HG02943 (cell line): ENCODE results near the gene MARS2.
"Not testable (repeated sequence)": the region's sequence is repeated elsewhere in the genome, so short reads cannot be mapped to it uniquely, and the experiment has no call there.

Experiments
- ATAC-seq: cut with Tn5 transposase; IDR thresholded peaks from one replicate; pipeline ENCODE4 v1.9.1; 2021; ENCODE audit warnings: mild to moderate bottlenecking, low read depth, moderate library complexity; ENCODE audit not compliant: unreplicated experiment

Gene MARS2

DNA sequence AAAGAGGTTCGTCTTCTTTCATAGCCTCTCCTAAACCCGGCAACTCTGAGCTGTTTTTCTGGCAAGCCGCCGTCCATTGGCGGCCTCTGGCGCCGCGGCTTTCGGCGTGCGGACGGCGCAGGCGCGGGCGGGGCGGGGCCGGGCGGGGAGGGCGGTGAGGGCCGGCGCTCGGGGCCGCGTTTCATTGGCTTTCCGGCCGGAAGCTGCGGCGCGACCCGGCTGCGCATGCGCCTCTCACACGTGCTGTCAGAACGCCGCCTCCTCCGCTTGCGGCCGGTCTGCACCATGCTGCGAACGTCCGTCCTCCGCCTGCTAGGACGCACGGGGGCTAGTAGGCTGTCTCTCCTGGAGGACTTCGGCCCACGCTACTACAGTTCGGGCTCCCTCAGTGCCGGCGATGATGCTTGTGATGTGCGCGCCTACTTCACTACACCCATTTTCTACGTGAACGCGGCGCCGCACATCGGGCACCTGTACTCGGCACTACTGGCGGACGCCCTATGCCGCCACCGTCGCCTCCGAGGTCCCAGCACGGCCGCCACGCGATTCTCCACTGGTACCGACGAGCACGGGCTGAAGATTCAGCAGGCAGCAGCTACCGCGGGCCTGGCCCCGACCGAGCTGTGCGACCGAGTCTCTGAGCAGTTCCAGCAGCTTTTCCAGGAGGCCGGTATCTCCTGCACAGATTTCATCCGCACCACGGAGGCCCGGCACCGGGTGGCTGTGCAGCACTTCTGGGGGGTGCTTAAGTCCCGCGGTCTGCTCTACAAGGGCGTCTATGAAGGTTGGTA, at the start of gene MARS2:
MARS2 (plus strand) TSS at position 249 of the 791 bp plus-strand sequence; CDS start at position 286, 37 bp downstream.
- ATAC-seq = peak; percentile 82

DNA sequence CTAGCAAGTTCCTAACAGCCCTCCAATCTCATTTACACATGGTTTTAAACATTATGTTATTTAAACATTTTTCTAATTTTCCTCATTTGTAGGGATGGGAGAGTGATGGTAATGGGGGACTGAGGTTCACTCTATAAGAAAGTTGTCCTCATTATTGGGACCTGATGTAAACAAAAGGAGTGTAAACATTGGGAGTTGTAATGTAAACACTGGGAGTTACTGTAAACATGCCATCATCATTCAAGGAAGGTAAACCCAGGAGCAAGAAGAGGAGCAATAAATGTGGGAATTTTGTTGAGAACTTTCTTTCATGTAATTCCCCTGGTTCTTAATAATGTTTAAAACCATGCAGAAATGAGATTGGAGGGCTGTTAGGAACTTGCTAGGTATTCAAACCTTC, 47.6 kb upstream of the MARS2 start:
- no peak for ATAC-seq

DNA sequence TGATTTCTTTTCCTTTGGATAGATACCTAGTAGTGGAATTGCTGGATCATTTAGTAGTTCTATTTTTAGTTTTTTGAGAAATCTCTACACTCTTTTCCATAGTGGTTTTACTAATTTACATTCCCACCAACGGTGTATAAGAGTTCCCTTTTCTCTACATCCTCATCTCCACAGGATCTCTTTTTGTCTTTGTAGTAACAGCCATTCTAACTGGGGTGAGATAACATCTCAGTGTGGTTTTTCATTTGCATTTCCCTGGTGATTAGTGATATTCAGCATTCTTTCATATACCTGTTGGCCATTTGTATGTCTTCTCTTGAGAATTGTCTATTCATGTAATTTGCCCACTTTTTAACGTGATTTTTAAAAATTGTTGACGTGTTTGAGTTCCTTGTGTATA, 43.5 kb upstream of the MARS2 start:
- ATAC-seq = no peak

DNA sequence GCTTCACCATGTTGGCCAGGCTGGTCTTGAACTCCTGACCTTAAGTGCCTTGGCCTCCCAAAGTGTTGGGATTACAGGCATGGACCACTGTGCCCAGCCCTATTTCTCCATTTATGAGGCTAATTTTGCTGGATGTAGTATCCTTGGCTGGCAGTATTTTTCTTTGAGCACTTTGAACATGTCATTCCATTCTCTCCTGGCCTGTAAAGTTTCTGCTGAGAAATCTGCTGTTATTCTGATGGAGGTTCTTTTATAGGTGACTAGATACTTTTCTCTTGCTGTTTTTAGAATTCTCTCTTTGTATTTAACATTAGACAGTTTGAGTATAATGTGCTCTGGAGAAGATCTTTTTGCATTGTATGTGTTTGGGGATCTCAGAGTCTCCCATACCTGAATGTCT, 38.9 kb upstream of the MARS2 start:
- ATAC-seq = no peak

GRCh38 chr2:197668296-197668695, 36.9 kb upstream of the MARS2 start:
- ATAC-seq = no peak

DNA sequence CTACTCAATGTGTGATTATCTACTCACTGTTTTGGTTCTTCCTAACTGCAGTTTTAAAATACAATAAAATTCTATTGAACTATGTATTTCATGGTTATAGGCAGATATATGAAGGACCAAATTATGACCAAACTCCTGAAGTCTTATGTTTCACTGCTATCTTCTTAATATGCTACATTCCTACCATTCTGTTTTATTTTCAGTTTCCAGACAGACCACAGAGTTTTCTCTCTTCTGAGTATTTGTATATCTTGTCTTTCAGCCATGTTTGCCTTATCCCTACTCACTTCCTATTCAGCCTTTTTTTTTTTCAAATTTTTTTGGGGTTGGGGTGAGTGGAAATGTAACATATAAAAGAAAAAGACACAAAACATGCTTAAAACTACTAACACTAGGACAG, 36.1 kb upstream of the MARS2 start:
- ATAC-seq = no peak

DNA sequence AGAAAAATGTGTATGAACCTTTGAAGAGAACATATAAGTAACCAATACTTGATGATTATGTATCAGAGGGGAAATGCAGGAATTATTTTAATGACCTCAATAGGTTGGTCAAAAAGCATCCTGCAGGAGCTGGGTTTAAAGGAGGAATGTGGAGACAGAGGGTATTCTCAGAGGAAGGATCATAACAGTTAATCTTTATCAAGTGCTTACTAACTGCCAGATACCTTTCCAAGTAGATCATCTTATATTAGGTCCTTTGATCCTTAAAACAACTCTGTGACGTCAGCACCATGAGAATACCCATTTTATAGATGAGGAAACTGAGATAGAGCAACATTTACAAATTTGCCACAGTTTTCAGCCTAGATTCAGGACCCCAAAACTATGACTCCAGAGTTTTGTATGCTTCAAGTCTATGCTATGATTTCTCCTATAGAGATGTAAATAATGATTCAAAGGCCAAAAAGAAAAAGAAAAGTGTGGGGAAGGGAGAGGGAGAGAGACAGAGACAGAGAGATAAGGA, 32.7 kb upstream of the MARS2 start:
- ATAC-seq = no peak

GRCh38 chr2:197673106-197673505, 32.1 kb upstream of the MARS2 start:
- no peak for ATAC-seq

- no peak for ATAC-seq
Observed at GRCh38 chr2:197673606-197674005, 31.6 kb upstream of the MARS2 start.

DNA sequence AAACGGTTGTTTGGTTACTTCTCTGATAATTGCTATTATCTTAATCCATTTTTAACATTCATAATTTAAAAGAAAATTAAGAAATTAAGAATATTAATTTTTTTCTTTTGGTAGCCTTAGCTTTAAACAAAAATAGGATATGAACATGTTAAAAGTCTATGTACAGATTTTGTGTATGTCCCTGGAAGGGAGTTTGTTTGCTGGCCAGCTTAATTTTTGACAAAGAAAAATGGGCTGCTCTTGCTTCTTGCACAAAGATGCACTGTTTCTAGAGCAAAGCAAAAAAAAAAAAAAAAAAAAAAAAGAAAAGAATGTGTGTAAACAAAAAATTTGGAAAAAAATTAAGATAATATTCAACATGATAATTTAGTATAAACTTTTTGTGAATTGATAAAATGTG, 31.1 kb upstream of the MARS2 start:
- ATAC-seq = no peak

DNA sequence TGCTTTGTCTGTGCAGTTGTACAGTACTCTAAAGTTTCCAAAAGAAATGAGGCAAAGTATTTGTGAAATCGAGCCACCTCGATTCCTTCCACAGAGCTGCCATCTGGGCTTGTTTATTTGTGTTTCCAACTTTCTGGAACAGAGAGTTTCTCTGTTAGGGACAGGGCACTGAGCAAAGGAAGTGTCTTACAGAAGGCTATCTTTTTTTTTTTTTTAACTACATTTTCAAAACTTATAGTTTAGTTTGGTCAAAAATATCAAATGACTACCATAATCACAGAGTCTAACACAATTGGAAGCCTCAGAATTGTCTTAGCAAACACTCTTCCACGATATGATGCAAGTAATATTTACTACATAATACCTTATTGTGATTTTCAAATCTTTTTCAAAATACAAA, 30.6 kb upstream of the MARS2 start:
- ATAC-seq = no peak

GRCh38 chr2:197675246-197675645, 29.9 kb upstream of the MARS2 start, which contains the start of gene RFTN2:
TSS of gene RFTN2 (minus strand) at chr2:197675587. CDS start at chr2:197675458, 129 bp downstream.
- ATAC-seq = no peak

- no peak for ATAC-seq
Observed at GRCh38 chr2:197675711-197676188, 29.4 kb upstream of the MARS2 start.

- no peak for ATAC-seq
Observed at GRCh38 chr2:197677056-197677455, 28.1 kb upstream of the MARS2 start.

DNA sequence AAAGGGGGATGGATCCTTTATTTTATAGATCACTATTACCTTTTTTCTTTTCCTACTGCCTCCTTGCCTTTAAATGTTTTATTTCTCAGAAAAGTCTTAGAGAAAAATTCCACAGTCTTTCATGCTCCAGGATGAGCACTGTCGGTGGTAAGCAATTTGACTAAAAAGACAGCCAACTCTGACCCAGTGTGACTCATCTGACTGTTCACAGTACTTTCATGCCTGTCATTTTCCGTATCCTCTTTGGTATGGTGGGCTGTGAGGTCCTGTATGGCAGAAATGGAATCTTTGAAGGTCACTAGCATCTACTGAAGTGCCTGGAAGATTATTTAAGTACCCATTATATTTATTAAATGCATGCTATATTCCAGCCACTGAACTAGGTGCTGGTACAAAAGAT, 27.7 kb upstream of the MARS2 start:
- no peak for ATAC-seq

DNA sequence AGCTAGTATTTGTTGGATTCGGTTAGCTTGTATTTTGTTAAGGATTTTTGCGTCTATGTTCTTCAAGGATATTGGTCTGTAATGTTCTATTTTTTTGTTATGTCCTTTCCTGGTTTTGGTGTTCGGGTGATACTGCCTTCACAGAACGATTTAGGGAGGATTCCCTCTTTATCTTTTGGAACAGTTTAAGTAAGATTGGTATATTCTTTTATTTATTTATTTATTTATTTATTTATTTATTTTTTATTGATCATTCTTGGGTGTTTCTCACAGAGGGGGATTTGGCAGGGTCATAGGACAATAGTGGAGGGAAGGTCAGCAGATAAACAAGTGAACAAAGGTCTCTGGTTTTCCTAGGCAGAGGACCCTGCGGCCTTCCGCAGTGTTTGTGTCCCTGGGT, 10.0 kb upstream of the MARS2 start:
- not testable (repeated sequence) for ATAC-seq

DNA sequence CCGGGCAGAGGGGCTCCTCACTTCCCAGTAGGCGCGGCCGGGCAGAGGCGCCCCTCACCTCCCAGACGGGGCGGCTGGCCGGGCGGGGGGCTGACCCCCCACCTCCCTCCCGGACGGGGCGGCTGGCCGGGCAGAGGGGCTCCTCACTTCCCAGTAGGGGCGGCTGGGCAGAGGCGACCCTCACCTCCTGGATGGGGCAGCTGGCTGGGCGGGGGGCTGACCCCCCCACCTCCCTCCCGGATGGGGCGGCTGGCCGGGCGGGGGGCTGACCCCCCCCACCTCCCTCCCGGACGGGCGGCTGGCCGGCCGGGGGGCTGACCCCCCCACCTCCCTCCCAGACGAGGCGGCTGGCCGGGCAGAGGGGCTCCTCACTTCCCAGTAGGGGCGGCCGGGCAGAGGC, 9.2 kb upstream of the MARS2 start:
- not testable (repeated sequence) for ATAC-seq

DNA sequence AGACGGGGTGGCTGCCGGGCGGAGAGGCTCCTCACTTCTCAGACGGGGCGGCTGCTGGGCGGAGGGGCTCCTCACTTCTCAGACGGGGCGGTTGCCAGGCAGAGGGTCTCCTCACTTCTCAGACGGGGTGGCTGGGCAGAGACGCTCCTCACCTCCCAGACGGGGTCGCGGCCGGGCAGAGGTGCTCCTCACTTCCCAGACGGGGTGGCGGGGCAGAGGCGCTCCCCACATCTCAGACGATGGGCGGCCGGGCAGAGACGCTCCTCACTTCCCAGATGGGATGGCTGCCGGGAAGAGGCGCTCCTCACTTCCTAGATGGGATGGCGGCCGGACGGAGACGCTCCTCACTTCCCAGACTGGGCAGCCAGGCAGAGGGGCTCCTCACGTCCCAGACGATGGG, 8.6 kb upstream of the MARS2 start:
- ATAC-seq = not testable (repeated sequence)

DNA sequence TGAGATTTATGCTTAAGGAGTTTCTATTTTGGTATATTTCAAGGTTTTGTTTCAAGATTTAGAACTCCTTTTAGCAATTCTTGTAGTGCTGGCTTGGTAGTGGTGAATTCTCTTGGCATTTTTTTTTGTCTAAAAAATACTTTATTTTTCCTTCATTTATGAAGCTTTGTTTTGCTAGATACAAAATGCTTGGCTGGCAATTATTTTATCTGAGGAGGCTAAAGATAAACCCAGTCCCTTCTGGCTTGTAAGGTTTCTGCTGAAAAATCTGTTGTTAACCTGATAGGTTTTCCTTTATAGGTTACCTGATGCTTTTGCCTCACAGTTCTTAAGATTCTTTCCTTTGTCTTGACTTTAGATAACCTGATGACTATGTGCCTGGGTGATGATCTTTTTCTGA, 5.4 kb upstream of the MARS2 start:
- not testable (repeated sequence) for ATAC-seq

- no peak for ATAC-seq
Observed at GRCh38 chr2:197700960-197701359, 4.2 kb upstream of the MARS2 start.

DNA sequence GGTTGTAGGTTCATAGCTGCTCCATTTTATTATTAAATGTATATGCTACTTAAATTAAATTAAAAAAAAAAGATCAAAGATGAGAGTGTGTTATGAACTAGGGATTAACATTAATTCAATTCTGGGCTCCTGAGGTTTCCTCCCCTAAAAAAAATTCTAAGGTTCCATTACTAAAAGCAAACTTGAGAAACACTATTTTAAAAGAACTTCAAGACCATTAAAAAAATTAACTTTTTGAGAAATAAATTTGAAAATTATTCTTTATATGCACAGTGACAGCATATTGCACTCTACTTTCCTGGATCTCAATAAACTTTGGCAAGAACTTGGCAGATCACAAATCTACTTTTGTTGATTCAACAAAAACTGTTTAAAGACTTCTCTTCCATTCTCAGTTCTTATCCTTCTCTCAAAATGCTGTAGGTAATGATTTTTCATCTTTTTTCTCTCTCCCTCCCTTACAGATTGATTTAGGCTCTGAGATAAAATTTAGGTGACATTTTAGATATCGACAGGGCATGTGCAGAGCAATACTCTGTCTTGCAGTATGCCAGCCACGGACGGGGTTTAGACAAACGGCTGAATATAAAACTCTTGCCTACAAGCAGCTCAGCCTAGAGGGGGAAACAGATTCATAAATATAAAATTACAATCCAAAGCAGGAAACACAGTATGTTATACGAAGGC, 592 bp upstream of the MARS2 start:
- ATAC-seq = peak; percentile 32
